ENCODE results near the gene LRP11.

DNA sequence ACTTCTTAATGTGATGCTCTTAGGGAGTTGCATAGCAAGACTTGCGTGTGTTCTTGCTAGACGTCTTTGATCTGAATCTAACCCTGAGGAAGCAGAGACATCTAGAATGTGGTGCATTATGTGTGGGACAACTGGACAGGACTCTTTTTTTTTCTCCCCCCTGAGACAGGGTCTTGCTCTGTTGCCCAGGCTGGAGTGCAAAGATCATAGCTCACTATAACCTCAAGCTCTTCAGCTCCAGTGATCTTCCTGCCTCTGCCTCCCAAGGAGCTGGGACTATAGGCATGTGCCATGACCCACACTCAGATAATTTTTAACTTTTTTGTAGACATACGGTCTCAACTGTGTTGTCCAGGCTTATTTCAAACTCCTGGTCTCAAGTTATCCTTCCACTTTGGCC, 80.6 kb downstream of the LRP11 start:
- no peak for TF ChIP-seq CEBPB (IDR thresholded peaks at IDR 0.05)
- no peak for TF ChIP-seq EP300 (IDR thresholded peaks at IDR 0.05; ENCODE audit: borderline replicate concordance)
- no peak for TF ChIP-seq CREB1 (IDR thresholded peaks at IDR 0.05; ENCODE audit: low read depth)
- TF ChIP-seq RAD21 (IDR thresholded peaks at IDR 0.05; ENCODE audit: low read depth), result no peak
- TF ChIP-seq EGR1 (IDR thresholded peaks at IDR 0.05), result no peak
- no peak for TF ChIP-seq TAF1 (IDR thresholded peaks at IDR 0.05; ENCODE audit: low read depth)
- TF ChIP-seq ZBTB7A (IDR thresholded peaks at IDR 0.05; ENCODE audit: low read depth), result no peak
- TF ChIP-seq TEAD4 (IDR thresholded peaks at IDR 0.05), result no peak
- no peak for TF ChIP-seq REST (IDR thresholded peaks at IDR 0.05; ENCODE audit: low read depth)
- TF ChIP-seq NFIC (IDR thresholded peaks at IDR 0.05), result no peak
- no peak for TF ChIP-seq TCF12 (IDR thresholded peaks at IDR 0.05; ENCODE audit: low read depth)
- no peak for TF ChIP-seq YY1 (IDR thresholded peaks at IDR 0.05; ENCODE audit: low read depth)

Data from Ishikawa (cell line).